Osteoblast (primary cell): ENCODE results near the gene HYAL3. TPM values are rescaled to one million over a fixed set of nuclear protein-coding genes. Genes with fewer than 3 reads are reported as not detected.

Experiments
- DNase-seq: peaks from one replicate; pipeline ENCODE4 v3.0.0; 2011; ENCODE audit warnings: low spot score, mixed read lengths; ENCODE audit not compliant: insufficient read length; ENCODE audit errors: missing footprints
- H2AFZ ChIP-seq: 2 replicates; pipeline ENCODE4 v1.6.0; 2011; ENCODE audit warnings: mild to moderate bottlenecking, low read length
- H3K27ac ChIP-seq: 2 replicates; pipeline ENCODE4 v1.5.1; 2011; ENCODE audit warnings: mild to moderate bottlenecking, low read depth, low read length, moderate library complexity
- H3K27me3 ChIP-seq: 2 replicates; pipeline ENCODE4 v1.6.0; 2012; ENCODE audit warnings: mild to moderate bottlenecking, control low read depth, inconsistent platforms, low read length, moderate library complexity; ENCODE audit not compliant: insufficient read depth
- H3K36me3 ChIP-seq: 2 replicates; pipeline ENCODE4 v1.5.1; 2011; ENCODE audit warnings: mild to moderate bottlenecking, low read length, control low read depth, moderate library complexity; ENCODE audit not compliant: insufficient read depth
- H3K4me1 ChIP-seq: 2 replicates; pipeline ENCODE4 v1.5.1; 2011; ENCODE audit warnings: mild to moderate bottlenecking, low read length, control low read depth, moderate library complexity; ENCODE audit not compliant: insufficient read depth
- H3K4me2 ChIP-seq: 2 replicates; pipeline ENCODE4 v1.6.0; 2011; ENCODE audit warnings: mild to moderate bottlenecking, low read length; ENCODE audit not compliant: insufficient read depth
- H3K4me3 ChIP-seq: fragments of 200-600 bp; sonication (generic); 3 replicates; pipeline ENCODE4 v1.5.1; 2012; ENCODE audit warnings: mild to moderate bottlenecking, low read length, inconsistent platforms; ENCODE audit not compliant: insufficient read depth
- H3K79me2 ChIP-seq: 2 replicates; pipeline ENCODE4 v1.6.0; 2012; ENCODE audit warnings: mild to moderate bottlenecking, low read length, control low read depth, inconsistent platforms; ENCODE audit not compliant: insufficient read depth
- H3K9me3 ChIP-seq: 2 replicates; pipeline ENCODE4 v1.5.1; 2011; ENCODE audit warnings: low read depth, low read length, control low read depth
- H4K20me1 ChIP-seq: 2 replicates; pipeline ENCODE4 v1.6.0; 2012; ENCODE audit warnings: mild to moderate bottlenecking, low read length, control low read depth; ENCODE audit not compliant: insufficient read depth
- CTCF ChIP-seq: IDR thresholded peaks from 2 replicates; pipeline ENCODE4 v1.5.1; 2011; ENCODE audit warnings: mild to moderate bottlenecking, low read depth, low read length, moderate library complexity; ENCODE audit errors: extremely low read depth
- total RNA-seq: library from RNA; depleted of rRNA; stranded (reverse); fragments of >200 nt; gene quantifications from 2 replicates; pipeline ENCODE4 v1.2.3, GENCODE V29; 2012

HYAL3 gene
- total RNA-seq, 1 donor: 1.8 TPM

GRCh38 chr3:50243543-50243895 is 55.7 kb downstream of the HYAL3 start:
- peak overlapping the region; percentile 77 for H3K27ac ChIP-seq
- peaks cover 74% of the 10 kb centered on the region for H4K20me1 ChIP-seq
- no peaks in the 10 kb centered on the region for H3K27me3 ChIP-seq
- no peak for TF ChIP-seq CTCF
- DNase-seq: no peak
- H3K4me3 ChIP-seq: peak overlapping the region; percentile 7
- peak overlapping the region; percentile 67 for H3K4me2 ChIP-seq
- H3K9me3 ChIP-seq: no peaks in the 10 kb centered on the region
- H3K36me3 ChIP-seq: peaks cover 21% of the 10 kb centered on the region
- peaks cover 91% of the 10 kb centered on the region for H3K79me2 ChIP-seq
- H2AFZ ChIP-seq: peak overlapping the region; percentile 73
- peaks cover 70% of the 10 kb centered on the region for H3K4me1 ChIP-seq

GRCh38 chr3:50242851-50243542 is 56.2 kb downstream of the HYAL3 start:
- DNase-seq: peak; percentile 94
- Histone ChIP-seq H3K79me2 (peaks cover 91% of the 10 kb centered on the region), H3K27ac (peak overlapping the region; percentile 77), H3K4me2 (peak overlapping the region; percentile 67), H3K4me1 (peaks cover 69% of the 10 kb centered on the region), H4K20me1 (peaks cover 78% of the 10 kb centered on the region), H3K36me3 (peaks cover 21% of the 10 kb centered on the region), H3K9me3 (no peaks in the 10 kb centered on the region), H3K4me3 (peak overlapping the region; percentile 7), H3K27me3 (no peaks in the 10 kb centered on the region), H2AFZ (peak overlapping the region; percentile 73)
- no peak for TF ChIP-seq CTCF

Other genes with a start within 250 kb of the HYAL3 start
- gene RBM5, start 210.5 kb downstream of the HYAL3 start, total RNA-seq: 148 and 150 TPM in 2 replicates
- gene SEMA3F, start 144.1 kb downstream of the HYAL3 start, total RNA-seq: 5.1 and 16.5 TPM in 2 replicates
- gene GNAT1, start 107.8 kb downstream of the HYAL3 start, total RNA-seq: not detected in 2 replicates
- gene SLC38A3, start 94.1 kb downstream of the HYAL3 start, total RNA-seq: 0.29 and 0.36 TPM in 2 replicates
- gene GNAI2, start 63.2 kb downstream of the HYAL3 start, total RNA-seq: 223 and 248 TPM in 2 replicates
- gene SEMA3B, start 30.3 kb downstream of the HYAL3 start, total RNA-seq: 5.9 and 10.1 TPM in 2 replicates
- gene LSMEM2, start 20.3 kb downstream of the HYAL3 start, total RNA-seq: not detected in 2 replicates
- gene IFRD2, start 7.0 kb downstream of the HYAL3 start, total RNA-seq: 60.4 and 65.1 TPM in 2 replicates
- 6.5 and 8.0 TPM in 2 replicates for gene NAA80, start within 50 bp of the HYAL3 start, total RNA-seq
- gene HYAL1, start 4.2 kb upstream of the HYAL3 start, total RNA-seq: under 0.01 and 0.59 TPM in 2 replicates
- gene HYAL2, start 23.3 kb upstream of the HYAL3 start, total RNA-seq: 32.9 and 34.2 TPM in 2 replicates
- gene TUSC2, start 28.8 kb upstream of the HYAL3 start, total RNA-seq: 15.9 and 16.6 TPM in 2 replicates
- gene RASSF1, start 41.4 kb upstream of the HYAL3 start, total RNA-seq: 17.4 and 18.1 TPM in 2 replicates
- 0.88 and 2.9 TPM in 2 replicates for gene ZMYND10, start 46.3 kb upstream of the HYAL3 start, total RNA-seq
- gene NPRL2, start 51.4 kb upstream of the HYAL3 start, total RNA-seq: 21.7 and 22.1 TPM in 2 replicates
- 22.1 and 25.0 TPM in 2 replicates for gene CYB561D2, start 51.5 kb upstream of the HYAL3 start, total RNA-seq
- 61.6 and 73.1 TPM in 2 replicates for gene TMEM115, start 60.1 kb upstream of the HYAL3 start, total RNA-seq
- gene CACNA2D2, start 204.2 kb upstream of the HYAL3 start, total RNA-seq: not detected in 2 replicates